Measurements from ENCODE around the gene MS4A2.
"Not testable (repeated sequence)": the region's sequence is repeated elsewhere in the genome, so short reads cannot be mapped to it uniquely, and the experiment has no call there.

Gene MS4A2

DNA sequence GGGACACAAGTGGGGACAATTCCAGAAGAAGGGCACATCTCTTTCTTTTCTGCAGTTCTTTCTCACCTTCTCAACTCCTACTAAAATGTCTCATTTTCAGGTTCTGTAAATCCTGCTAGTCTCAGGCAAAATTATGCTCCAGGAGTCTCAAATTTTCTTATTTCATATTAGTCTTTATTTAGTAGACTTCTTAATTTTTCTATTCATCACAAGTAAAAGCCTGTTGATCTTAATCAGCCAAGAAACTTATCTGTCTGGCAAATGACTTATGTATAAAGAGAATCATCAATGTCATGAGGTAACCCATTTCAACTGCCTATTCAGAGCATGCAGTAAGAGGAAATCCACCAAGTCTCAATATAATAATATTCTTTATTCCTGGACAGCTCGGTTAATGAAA, at the start of gene MS4A2:
MS4A2 (plus strand) TSS at position 301 of the 400 bp plus-strand sequence. CDS start 102 bp downstream, outside the sequence.
- DNase-seq (ENCODE audit: low spot score) = no peak
- H3K27ac ChIP-seq = no peak within 1 kb of the TSS
- TF ChIP-seq, protein P1, sequence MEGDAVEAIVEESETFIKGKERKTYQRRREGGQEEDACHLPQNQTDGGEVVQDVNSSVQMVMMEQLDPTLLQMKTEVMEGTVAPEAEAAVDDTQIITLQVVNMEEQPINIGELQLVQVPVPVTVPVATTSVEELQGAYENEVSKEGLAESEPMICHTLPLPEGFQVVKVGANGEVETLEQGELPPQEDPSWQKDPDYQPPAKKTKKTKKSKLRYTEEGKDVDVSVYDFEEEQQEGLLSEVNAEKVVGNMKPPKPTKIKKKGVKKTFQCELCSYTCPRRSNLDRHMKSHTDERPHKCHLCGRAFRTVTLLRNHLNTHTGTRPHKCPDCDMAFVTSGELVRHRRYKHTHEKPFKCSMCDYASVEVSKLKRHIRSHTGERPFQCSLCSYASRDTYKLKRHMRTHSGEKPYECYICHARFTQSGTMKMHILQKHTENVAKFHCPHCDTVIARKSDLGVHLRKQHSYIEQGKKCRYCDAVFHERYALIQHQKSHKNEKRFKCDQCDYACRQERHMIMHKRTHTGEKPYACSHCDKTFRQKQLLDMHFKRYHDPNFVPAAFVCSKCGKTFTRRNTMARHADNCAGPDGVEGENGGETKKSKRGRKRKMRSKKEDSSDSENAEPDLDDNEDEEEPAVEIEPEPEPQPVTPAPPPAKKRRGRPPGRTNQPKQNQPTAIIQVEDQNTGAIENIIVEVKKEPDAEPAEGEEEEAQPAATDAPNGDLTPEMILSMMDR (IDR thresholded peaks at IDR 0.05) = no peak
- no peak within 1 kb of the TSS for H3K4me3 ChIP-seq

DNA sequence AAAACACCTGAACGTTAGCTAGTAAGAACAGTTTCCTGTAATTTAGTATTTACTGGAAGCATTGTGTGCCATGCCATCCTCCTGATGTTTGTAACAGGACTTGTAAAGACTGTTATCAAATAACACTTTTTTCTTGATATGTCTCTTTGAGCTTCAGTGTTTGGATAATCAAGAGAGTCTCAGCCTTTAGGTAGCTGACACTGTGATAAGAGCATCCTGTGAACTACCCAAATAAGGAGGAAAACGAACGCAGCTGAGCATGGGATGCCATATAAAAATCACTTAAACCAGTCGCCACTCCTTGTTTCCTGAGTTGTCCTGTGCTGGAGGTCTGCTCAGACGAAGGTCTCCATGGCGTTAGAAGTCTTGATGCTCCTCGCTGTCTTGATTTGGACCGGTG, 48.4 kb upstream of the MS4A2 start, which contains the start of gene OOSP2:
OOSP2 (plus strand) TSS at position 301 of the 400 bp plus-strand sequence; CDS start at position 352, 51 bp downstream.
- TF ChIP-seq, protein P1 (IDR thresholded peaks at IDR 0.05) = no peak
- DNase-seq (ENCODE audit: low spot score) = no peak
- Histone ChIP-seq H3K4me3 (no peak within 1 kb of the TSS), H3K27ac (no peak within 1 kb of the TSS)

DNA sequence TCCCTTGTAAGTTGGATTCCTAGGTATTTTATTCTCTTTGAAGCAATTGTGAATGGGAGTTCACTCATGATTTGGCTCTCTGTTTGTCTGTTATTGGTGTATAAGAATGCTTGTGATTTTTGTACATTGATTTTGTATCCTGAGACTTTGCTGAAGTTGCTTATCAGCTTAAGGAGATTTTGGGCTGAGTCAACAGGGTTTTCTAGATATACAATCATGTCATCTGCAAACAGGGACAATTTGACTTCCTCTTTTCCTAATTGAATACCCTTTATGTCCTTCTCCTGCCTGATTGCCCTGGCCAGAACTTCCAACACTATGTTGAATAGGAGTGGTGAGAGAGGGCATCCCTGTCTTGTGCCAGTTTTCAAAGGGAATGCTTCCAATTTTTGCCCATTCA, 38.0 kb upstream of the MS4A2 start:
- DNase-seq (ENCODE audit: low spot score); H3K4me3 ChIP-seq; H3K27ac ChIP-seq: not testable (repeated sequence)

DNA sequence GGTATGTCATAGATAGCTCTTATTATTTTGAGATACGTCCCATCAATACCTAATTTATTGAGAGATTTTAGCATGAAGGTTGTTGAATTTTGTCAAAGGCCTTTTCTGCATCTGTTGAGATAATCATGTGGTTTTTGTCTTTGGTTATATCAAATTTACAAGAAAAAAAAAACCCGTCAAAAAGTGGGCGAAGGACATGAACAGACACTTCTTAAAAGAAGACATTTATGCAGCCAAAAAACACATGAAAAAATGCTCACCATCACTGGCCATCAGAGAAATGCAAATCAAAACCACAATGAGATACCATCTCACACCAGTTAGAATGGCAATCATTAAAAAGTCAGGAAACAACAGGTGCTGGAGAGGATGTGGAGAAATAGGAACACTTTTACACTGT, 37.6 kb upstream of the MS4A2 start:
- DNase-seq (ENCODE audit: low spot score); H3K27ac ChIP-seq; H3K4me3 ChIP-seq: not testable (repeated sequence)

DNA sequence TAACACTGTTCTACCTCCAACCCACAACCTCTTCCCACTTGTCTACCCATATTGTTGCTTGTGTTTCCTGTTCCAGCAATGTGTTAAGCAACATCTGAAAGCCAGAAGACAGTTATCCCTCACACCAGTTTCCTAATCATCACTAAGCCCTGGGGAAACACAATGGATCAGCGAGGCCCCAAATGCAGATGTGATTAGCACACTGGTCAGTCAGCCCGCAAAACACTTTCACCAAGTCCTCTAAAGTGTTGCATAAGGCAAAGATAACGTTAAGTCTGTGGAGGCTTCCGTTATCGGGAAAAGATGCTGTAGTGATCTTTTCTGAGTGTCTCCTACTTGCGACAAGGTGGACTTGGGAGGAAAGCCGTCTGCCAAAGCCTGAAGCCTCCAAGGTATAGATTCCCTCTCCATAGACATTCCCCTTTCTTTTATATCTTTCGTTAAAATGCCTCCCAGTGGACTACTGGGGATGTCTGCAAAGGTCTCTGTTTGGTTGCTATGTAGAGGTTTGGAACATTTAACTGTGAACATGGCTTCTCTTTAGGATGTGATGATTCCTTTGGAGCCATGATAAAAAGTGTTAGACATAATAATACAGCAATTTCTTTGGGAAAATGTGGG, 32.0 kb upstream of the MS4A2 start, which contains the start of gene MS4A3:
MS4A3 (plus strand) TSS at position 317 of the 621 bp plus-strand sequence. CDS start 4,496 bp downstream, outside the sequence.
- TF ChIP-seq, protein P1 (IDR thresholded peaks at IDR 0.05) = no peak
- DNase-seq (ENCODE audit: low spot score) = no peak
- Histone ChIP-seq H3K4me3 (no peak within 1 kb of the TSS), H3K27ac (no peak within 1 kb of the TSS)

- Histone ChIP-seq H3K4me3 (no peak overlapping the region), H3K27ac (no peak overlapping the region)
- DNase-seq (ENCODE audit: low spot score) = no peak
- TF ChIP-seq, protein P1 (IDR thresholded peaks at IDR 0.05) = no peak
Observed at GRCh38 chr11:60059052-60059451, 29.4 kb upstream of the MS4A2 start.

- no peak for DNase-seq (ENCODE audit: low spot score)
- TF ChIP-seq, protein P1 (IDR thresholded peaks at IDR 0.05) = no peak
- H3K27ac ChIP-seq = no peak overlapping the region
- no peak overlapping the region for H3K4me3 ChIP-seq
Observed at GRCh38 chr11:60059521-60060240, 28.8 kb upstream of the MS4A2 start.

DNA sequence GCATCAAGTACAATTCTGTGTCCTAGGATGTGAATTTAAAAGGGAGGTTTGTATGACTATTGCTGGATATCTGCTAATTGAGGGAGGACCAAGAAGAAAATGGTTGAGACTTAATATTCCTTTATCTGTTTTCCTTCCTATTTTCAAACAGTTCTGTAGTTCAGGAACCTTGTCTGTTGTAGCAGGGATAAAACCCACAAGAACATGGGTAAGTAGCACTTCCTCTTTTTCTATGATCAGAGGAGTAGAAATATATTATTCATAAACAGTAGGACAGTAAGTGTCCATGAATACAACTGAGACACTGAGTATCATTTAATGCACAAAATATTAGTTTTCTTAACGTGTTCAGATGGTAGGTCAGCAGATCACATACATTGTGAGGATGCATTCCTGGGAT, 24.4 kb upstream of the MS4A2 start:
- H3K4me3 ChIP-seq = no peak overlapping the region
- TF ChIP-seq, protein P1 (IDR thresholded peaks at IDR 0.05) = no peak
- no peak for DNase-seq (ENCODE audit: low spot score)
- no peak overlapping the region for H3K27ac ChIP-seq

Measured in coronary artery (tissue), 2 donors.